HG03045 (cell line): ENCODE results near the gene CCDC110.

Experiments used
- ATAC-seq: cut with Tn5 transposase; IDR thresholded peaks from one replicate; pipeline ENCODE4 v1.9.1; 2021; ENCODE audit warnings: mild to moderate bottlenecking, moderate library complexity; ENCODE audit not compliant: unreplicated experiment

The CCDC110 gene

GRCh38 chr4:185473247-185473646 is 1.7 kb upstream of the CCDC110 start:
- ATAC-seq: no peak

- ATAC-seq: no peak
Observed at GRCh38 chr4:185472103-185472542, 590 bp upstream of the CCDC110 start.

- ATAC-seq: peak; percentile 22
Observed at GRCh38 chr4:185470501-185471195, 885 bp downstream of the CCDC110 start.

- ATAC-seq: no peak
Observed at GRCh38 chr4:185469580-185470154, 1.9 kb downstream of the CCDC110 start.

- no peak for ATAC-seq
Observed at GRCh38 chr4:185468999-185469398, 2.5 kb downstream of the CCDC110 start.

- no peak for ATAC-seq
Observed at GRCh38 chr4:185467991-185468390, 3.5 kb downstream of the CCDC110 start.

GRCh38 chr4:185467101-185467500 is 4.4 kb downstream of the CCDC110 start:
- ATAC-seq: no peak

GRCh38 chr4:185465707-185466106 is 5.8 kb downstream of the CCDC110 start:
- ATAC-seq: no peak

GRCh38 chr4:185464887-185465286 is 6.6 kb downstream of the CCDC110 start:
- ATAC-seq: no peak

- ATAC-seq: no peak
Observed at GRCh38 chr4:185464183-185464582, 7.3 kb downstream of the CCDC110 start.

GRCh38 chr4:185463541-185463940 is 8.0 kb downstream of the CCDC110 start:
- ATAC-seq: no peak

GRCh38 chr4:185461565-185461964 is 10.0 kb downstream of the CCDC110 start:
- ATAC-seq: no peak

GRCh38 chr4:185457136-185457535 is 14.4 kb downstream of the CCDC110 start:
- no peak for ATAC-seq

- ATAC-seq: no peak
Observed at GRCh38 chr4:185456131-185456530, 15.4 kb downstream of the CCDC110 start.

- no peak for ATAC-seq
Observed at GRCh38 chr4:185445209-185445608, 26.3 kb downstream of the CCDC110 start.

- ATAC-seq: no peak
Observed at GRCh38 chr4:185441479-185441878, 30.1 kb downstream of the CCDC110 start.

- no peak for ATAC-seq
Observed at GRCh38 chr4:185437809-185438208, 33.7 kb downstream of the CCDC110 start.

- no peak for ATAC-seq
Observed at GRCh38 chr4:185435466-185435865, 36.1 kb downstream of the CCDC110 start.

GRCh38 chr4:185429660-185430059 is 41.9 kb downstream of the CCDC110 start:
- no peak for ATAC-seq

- no peak for ATAC-seq
Observed at GRCh38 chr4:185426960-185427688, 44.4 kb downstream of the CCDC110 start.

- peak; percentile 92 for ATAC-seq
Observed at GRCh38 chr4:185425647-185426352, 45.7 kb downstream of the CCDC110 start, which contains the start of gene UFSP2. Gene UFSP2, minus strand, starts transcription at chr4:185425964. Its CDS starts 96 bp downstream, at chr4:185425868.
